CD4-positive, alpha-beta T cell treated with Interleukin-15 for 1 hour (primary cell): ENCODE measurements around the gene KCNMA1.
"Not testable (repeated sequence)": the region's sequence is repeated elsewhere in the genome, so short reads cannot be mapped to it uniquely, and the experiment has no call there.

Experiments
- DNase-seq: peaks from one replicate; pipeline ENCODE4 v3.0.0-alpha.2; 2020

The KCNMA1 gene

DNA sequence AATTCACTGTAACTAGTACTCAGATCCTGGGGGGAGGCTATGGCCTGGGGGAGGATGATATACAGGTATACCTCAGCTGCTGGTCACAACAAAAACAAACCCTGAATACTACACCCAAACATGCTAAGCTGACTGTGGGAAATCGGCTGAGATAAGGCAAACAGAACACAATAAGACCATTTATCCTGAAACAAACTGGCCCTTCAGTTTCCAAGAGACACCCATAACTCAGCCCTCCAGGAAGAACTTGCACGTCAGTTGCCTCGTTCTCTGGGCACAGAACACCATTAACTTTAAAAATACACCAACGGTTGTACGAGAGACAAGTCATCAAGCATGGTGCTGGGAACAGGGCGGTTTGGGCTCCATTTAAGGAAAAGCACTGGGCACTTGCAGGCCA, 24.1 kb upstream of the KCNMA1 start:
- DNase-seq = no peak

DNA sequence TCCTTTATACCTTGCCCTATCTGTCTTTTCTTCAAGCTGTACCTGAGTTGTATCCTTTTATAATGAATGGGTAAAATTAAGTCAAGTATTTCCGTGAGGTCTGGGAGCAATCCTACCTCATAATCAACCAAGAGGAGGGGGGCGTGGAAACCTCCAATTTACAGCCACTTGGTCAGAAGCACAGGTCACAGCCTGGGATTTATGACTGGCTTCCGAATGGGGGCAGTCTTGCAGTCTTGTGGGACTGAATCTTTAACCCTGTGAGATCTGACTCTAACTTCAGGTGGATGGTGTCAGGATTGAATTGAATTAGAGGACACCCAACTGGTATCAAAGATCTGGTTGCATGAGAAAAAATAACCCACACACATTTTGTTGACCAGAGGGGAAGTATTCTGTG, 23.5 kb upstream of the KCNMA1 start:
- DNase-seq = no peak

DNA sequence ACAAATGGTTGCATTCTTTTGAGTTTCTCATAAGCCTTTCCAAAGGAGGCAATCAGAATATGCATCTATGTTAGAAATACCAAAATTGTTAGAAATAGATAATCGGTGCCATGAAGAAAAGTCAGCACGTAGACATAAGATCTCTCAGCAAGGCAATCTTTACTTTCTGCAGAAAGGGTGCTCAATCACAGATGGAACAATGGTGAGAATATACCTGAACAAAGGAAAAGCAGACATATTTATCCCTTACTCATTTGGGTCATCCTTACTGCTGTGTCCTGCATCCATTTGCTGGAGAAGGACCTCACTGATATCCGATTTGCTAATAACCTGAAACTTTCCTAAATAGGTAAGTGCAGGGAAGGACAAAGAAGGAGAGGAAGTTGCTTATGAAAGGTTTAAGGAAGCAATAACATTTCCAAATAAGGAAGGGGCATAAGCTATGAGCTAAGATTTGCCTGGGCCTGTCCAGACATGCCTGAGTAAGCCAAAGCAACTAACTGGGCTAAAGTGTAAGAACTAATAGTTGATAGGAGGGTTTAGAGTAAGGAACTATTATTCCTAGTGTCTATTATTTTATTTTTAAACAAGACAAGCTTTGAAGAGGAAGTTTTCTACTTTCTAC, 21.6 kb upstream of the KCNMA1 start:
- not testable (repeated sequence) for DNase-seq

DNA sequence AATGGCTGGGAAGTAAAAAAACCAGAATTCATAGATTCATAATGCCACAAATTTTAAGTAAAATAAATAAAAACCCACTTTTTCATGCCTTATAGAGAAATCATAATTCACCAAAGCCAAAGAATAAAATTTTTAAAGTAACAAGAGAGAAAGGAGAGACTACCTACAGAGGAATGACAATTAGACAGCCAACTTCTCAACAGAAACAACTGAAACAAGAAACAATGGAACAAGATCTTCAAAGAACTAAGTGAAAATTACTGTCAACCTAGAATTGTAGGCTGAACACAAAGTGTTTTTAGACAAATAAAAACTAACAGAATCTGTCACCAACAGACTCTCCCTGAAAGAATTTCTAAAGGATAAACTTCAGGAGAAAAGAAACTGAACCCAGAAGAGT, 15.6 kb upstream of the KCNMA1 start:
- no peak for DNase-seq

DNA sequence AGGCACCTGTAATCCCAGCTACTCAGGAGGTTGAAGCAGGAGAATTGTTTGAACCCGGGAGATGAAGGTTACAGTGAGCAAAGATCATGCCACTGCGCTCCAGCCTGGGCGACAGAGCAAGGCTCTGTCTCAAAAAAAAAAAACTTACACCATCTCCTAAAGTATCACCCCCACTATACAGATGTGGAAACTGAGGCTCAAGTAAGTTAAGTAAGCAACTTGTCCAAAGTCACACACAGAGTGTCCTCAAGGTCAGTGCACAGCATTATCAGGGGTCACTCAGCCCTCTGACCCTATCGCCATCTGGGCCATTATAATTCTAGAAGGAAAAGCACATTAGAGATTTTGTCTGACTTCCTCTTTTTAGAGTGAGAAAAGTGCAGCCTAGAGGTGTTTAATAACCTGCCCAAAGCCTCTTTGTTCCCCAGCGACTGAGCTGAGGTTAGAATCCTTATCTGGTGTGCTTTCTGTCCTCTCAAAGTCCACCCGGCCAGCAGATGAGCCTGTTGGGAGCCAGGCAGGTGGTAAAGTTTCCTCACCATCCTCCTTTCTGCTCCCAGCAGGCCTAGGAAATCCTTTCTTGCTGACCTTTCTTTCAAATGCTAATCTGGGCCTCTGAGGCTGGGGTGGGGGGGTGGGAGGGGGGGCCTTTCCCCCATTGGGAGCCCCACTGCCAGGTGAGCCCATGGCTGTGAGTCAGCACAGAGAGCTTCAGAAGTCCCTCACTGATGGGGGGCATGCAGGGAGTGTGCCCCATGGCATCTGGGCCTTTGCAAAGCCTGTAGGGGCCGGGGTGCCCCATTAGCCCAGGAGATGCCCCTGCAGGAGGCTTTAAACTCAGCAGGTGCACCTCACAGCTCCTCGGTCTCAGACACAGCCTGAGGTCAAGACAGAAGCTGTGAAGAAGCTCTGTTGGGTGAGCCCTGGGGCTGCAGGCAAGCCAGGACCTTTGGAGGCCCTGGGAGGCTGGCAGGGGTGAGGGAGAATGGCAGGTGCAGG, 12.0 kb upstream of the KCNMA1 start:
- no peak for DNase-seq

DNA sequence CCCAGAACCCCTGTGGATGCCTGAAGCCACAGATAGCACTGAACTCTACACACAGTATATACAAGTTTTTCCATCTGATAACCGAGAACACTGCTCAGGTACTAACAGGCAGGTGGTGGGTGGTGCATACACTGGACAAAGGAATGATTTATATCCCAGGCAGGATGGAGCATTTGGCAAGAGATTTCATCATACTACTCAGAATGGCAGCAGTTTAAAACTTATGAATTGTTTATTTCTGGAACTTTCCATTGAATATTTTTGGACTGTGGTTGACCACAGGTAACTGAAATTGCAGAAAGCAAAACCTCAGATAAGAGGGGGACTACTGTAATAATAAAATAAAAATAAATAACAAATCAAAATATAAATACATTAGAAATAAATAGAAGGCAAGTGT, 10.9 kb upstream of the KCNMA1 start:
- no peak for DNase-seq

DNA sequence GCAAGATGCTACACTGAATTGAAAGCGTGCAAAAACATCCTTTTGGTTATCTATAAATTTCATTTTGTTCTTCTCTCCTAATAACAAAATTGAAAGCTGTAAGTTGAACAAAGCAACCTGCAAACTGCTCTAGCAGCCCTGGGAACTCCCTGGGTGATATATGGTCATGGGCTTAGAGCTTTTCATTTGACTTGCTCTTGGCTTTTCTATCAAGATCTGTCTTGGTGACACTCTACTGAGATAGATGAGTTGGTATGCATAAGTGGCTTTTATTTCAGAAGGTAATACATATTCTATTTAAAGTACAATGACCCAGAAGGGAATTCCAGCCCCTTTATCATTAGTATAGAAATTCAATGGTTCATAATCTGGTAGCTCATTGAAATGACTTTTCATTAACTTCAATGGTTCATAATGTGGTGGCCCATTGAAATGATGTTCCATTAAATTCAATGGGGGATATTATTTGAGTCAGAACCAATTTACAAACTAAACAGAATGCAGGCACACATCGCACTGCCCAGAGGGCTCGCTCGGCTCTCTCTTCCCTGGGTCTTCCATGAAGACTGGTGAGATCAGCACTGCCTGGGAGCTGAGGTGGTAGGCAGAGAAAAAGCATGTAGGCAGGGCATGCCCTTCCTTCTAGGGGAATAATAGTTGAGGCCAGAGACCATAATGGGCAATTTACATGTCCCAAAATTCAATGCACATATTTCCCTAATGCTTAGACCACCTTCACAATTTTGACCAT, 10.1 kb upstream of the KCNMA1 start:
- DNase-seq = no peak

DNA sequence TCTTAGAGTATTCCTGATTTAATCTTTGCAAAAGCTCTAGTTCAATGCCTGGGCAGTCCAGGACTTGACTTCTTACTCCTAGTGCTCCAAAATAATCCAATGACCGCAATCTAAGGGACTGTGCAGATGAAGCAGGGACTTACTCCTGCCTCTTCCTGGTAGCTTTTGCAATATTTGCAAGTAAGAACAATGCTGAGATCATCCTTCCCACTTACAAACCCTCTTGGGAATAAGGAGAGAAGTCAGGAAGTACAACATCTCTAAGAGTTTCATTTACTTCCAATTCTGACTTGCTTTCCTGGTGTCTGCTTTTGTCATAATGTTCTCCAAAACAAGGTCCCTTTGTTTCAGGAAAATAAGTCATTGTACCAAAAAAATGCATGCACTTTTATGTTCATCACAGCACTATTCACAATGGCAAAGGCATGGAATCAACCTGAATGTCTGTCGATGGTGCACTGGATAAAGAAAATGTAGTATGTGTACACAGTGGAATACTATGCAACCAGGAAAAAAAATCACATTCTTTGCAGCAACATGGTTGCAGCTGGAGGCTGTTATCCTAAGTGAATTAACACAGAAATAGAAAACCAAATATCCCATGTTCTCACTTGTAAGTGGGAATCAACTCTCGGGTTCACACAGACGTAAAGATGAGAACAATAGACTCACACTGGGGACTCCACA, 7.1 kb upstream of the KCNMA1 start:
- DNase-seq = no peak

DNA sequence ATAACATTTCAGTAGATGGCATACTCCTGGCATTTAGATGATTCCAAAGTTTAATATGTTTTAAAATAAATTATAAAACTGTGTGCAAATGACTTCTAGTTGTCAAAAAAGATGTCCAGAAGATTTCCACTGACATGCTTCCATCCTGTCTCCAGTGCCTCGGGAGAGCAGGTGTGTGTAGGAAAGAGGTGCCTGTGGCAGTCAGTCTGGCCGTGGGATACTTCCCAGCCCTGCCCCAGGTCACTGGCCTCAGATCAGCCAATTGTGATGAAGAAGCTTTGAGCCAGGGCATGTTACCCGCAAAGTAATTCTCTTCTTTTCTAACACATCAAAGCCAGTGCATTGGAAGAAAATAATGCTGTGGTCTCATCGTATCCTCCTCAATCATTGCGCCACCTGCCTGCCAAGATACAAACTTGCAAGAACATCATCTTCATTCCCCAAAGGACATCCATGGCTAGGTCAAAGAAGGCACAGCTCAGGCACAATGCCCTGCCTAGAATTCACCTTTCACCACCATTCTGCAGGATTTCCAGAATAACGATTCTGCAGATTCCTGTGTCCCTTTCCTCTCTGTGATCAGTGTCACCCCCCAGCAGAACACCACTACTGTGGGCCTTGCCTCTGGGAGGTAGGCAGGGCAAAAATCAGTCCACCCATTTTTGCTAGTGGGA, 6.3 kb upstream of the KCNMA1 start:
- no peak for DNase-seq

DNA sequence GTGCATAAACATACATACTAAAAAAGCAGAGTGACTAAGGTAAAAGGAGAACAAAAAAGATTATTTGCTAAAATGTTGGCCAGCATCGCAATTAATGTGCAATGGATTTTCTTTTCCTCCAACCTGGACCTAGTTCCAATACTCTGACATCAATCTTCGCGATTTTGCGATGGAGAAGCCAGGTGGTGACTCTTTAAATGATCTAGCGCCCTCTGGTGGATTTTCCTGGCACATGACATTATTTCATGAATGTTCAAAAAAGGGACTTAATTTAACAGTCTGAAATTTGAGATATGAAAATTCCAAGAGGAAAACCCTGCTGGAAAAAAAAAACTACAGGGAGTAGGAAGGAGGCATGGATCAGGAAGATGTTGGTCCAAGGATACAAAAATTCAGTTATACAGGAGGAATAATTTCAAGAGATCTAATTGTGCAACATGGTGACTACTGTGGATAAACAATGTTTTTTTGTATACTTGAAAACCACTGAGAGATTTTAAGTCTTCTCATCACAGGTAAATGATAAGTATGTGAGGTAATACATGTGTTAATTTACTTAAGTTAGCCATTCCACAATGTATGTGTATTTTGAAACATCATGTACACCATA, 4.3 kb upstream of the KCNMA1 start:
- peak; percentile 27 for DNase-seq

DNA sequence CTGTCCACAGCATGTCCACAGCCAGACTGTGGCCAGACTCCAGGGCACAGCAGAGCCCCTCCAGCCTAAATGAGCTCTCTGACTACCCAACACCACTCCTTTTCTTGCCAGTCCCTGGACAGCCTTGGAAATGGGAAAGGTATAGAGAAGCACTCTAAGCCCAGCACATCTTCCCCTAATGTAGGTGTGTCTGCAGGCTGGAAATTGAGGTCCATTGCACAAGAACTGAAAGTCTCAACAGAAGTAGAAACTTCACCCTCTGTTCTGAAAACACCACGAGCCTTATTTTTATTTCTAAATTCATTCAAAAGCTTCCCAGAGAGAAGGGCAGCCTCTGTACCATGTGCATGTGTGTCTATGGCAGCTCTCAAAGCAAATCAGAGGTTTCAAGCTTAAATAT, 3.7 kb upstream of the KCNMA1 start:
- no peak for DNase-seq

DNA sequence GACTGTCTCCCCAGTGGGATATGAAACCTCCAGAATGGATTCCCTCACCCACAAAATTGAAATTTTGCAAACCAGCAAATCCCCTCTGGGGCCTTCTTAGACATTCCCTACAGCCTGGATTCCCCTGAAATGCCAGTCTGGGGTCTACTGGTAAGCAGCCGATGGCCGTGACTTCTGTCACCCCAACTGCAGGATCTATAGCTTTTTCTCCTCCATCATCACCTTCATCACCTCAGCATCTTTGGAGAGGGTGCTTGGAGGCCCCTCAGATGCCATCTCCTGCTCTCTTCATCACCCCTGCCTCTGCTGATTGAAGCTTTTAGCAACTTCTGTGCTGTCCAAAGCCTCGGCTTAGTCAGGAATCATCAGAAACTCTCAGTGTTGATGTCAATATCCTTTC, 2.6 kb upstream of the KCNMA1 start:
- no peak for DNase-seq

DNA sequence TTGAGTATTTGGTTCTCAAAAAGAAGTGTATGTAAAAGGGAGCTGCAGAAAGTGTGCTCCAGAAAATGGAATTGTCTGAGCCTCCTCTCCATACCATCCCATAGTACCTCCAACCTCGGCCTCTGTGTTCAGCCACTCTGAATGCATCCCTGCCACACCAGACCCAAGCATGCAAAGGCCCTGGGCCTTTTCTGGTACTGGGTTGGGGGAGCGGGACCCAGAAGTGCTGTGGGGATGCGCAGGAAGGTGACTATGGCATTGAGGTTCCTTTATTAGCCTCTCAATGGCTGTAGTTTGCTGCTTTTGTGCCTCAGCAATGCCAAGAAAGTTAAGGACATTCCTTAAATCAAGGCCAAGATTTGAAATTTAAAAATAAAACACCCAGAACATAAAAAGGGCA, 2.1 kb upstream of the KCNMA1 start:
- no peak for DNase-seq

DNA sequence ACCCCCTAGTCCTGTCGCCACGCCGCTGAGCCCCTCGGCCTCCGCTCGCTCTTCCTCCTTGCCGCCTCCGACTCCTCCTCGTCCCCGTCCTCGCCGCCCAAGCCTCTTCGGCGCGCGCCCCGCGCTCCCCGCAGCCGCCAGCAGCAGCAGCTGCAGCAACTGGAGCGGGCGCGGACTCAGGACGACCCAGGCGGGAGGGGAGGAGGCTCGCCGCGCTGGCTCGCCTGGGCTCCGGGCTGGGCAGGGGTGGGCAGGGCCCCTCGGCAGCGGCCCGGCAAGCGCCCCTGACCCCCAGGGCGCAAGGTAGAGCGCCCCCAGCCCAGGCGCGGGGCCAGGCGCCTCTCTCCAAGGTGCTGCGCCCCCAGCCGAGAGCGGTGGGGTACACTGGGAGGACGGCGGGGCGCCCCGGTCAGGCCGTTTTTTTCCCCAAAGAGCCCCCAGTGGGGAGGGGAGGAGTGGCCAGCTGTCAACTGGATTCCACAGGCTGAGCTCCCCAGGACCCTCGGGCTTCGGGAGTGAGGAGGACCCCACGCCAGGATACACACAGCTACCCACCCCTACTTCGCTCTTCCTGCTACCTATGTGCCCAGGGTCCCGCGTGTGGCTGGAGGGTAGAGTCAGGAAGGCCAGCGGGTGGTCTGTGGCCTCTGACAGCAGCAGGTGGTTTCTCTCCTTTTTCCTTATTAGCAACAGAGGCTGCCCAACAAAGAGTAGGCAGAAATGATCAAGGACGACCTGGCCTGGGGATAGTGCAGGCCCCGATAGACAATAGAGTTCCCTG, 903 bp upstream of the KCNMA1 start:
- no peak for DNase-seq

DNA sequence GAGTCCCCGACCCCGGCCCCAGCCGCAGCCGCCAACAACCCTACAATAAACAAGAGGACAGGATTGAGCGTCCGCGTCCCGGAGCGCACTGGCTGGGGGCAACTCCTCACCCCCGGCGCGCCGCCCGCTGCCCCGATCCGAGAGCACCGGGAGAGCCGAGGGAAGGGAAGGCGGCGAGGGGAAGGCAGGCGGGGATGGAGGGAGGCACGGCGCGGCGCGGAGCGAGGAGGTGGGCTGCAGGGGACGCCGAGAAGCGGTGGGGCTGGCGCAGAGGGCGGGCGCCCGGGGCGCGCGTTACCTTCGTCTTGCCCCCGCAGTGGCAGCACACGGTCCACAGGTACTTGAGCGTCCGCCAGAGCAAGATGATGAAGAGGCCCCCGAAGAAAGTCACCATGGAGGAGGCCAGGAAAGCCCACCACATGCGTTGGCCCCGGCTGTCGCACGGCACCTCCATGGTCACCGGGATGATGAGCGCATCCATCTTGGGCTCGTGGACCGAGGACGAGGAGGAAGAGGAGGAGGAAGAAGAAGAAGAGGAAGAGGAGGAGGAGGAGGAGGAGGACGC, 559 bp downstream of the KCNMA1 start:
- DNase-seq = no peak

DNA sequence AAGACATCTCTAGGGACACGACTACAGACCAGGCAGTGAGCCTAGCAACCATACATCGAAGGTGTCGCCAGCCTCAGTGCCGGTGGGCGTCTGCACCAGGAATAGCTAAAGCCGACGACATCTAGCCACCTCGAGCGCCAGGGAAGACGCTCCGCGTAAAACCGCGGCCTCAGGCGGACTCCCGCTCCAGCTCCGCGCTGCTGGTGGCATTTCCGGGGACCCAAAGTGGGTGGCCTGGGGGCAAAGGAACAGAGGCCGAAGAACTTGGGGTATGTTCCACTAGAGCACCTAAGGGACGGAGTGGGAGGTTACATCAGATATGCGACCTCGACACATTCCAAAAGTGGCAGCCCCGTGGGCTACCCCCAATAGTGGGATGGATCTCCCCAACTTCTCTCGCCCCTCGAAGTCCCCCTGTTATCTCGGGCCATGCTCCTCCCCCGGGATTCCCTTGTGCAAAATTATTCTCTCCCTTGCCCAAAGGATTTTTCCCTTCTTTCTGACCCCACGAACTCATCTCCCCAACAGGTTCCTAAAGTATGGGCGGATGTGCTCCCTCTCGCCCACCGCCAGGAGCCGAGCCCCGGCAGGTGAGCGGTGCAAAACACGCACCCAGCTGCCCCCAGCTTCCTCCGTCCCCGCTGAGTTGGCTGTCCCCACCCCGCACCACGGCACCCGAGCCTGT, 1.2 kb downstream of the KCNMA1 start:
- no peak for DNase-seq

DNA sequence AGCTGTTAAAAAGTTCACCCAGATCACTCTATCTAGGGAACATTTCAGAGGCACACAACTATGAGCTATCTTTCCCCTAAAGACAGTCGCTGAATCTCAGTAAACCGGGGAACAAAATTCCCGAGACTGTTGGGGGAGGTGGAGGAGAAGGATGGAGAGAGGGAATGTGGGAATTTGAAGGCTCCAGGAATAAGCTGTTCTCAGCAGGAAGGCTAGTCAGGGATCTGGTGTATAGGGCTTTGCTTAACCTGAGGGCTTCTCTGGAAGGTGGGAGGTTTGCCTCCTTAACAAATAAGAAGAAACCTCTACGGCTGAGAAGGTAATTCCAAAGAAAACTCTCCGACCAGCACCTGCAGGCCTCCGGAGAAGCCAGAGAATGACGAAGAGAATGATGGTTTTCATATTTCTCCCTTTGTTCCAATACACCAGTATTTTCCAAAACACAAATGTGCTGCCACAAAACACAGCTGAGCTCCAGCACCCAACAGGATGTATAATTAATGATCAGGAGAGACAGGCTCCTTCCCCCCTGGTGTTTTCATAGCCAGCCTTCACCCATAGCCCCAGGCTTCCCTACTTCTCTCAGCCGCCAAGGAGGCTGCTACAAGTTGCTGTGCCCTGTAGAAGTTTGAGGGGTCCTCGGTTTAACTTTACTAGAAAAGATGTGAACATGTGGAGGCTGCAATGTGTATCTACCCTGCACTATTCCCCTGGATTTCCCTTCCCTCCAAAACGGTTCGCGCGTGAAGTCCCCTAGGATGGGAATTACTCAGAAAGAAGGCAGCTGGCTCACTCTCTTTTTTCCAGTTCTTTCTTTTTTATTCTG, 2.0 kb downstream of the KCNMA1 start:
- no peak for DNase-seq

DNA sequence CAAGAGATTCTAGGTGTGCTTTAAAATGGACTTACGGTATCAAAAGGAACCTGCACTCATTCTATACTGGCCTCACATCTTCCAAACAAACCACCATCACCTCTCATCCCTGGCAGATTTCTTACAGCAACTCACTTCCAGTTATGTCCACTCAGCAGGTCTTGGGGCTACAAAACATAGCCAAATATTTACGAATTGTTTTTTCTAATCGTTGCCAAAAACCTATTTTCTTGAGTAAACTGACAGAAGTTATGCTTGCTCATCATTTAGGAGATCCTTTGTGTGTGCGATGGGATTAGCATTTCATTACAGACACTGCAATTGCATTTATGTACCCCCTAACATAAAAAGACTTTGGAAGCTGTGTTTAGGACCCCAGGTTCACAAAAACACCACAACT, 2.7 kb downstream of the KCNMA1 start:
- DNase-seq = no peak

DNA sequence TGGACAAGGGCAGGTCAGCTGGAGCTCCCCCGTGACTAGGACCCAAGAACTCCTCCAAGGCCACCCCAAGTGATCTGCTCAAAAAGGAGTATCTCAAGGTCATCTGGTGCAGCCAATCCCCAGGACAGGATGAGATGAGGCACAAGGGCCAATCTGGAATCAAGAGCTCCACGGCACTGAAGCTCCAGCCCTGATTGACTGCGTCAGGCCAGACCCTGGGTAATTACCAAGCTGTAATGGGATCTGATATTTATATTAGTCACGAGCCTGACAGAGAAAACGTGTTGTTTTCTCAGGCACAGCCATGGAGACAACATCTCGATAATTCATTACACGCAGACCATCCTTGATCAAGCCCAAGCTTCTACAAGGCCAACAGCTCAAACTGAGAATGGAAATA, 4.2 kb downstream of the KCNMA1 start:
- DNase-seq = no peak
